NCI-H446 treated with DMSO at 0.1 percent for 48 hours (cell line): Measurements from ENCODE around the gene PLCD4.
A peak's percentile ranks its signal among the peaks of the same experiment; 100 is the strongest.

Source experiments
- DNase-seq: peaks from one replicate; lab custom pipeline; 2025; lab: John Stamatoyannopoulos, UW

Gene PLCD4

GRCh38 chr2:218621007-218621406, 13.3 kb downstream of the PLCD4 start:
- DNase-seq: no peak

- DNase-seq: no peak
Observed at GRCh38 chr2:218622606-218623365, 15.1 kb downstream of the PLCD4 start.

GRCh38 chr2:218623366-218623705, 15.6 kb downstream of the PLCD4 start:
- no peak for DNase-seq

- DNase-seq: no peak
Observed at GRCh38 chr2:218626369-218626768, 18.7 kb downstream of the PLCD4 start.

GRCh38 chr2:218627939-218628338, 20.2 kb downstream of the PLCD4 start:
- no peak for DNase-seq

GRCh38 chr2:218631837-218632236, 24.1 kb downstream of the PLCD4 start:
- no peak for DNase-seq

GRCh38 chr2:218635719-218636118, 28.0 kb downstream of the PLCD4 start:
- no peak for DNase-seq

GRCh38 chr2:218638372-218638771, 30.7 kb downstream of the PLCD4 start:
- no peak for DNase-seq

- DNase-seq: no peak
Observed at GRCh38 chr2:218642121-218642656, 34.5 kb downstream of the PLCD4 start.

GRCh38 chr2:218642786-218643185, 35.1 kb downstream of the PLCD4 start:
- DNase-seq: no peak

- DNase-seq: no peak
Observed at GRCh38 chr2:218643751-218644310, 36.1 kb downstream of the PLCD4 start.

GRCh38 chr2:218644721-218645120, 37.0 kb downstream of the PLCD4 start:
- DNase-seq: no peak

- DNase-seq: no peak
Observed at GRCh38 chr2:218645126-218645525, 37.4 kb downstream of the PLCD4 start.

GRCh38 chr2:218648088-218648786, 40.5 kb downstream of the PLCD4 start:
- DNase-seq: no peak

GRCh38 chr2:218648787-218649100, 41.0 kb downstream of the PLCD4 start:
- DNase-seq: no peak

- DNase-seq: no peak
Observed at GRCh38 chr2:218655751-218656150, 48.1 kb downstream of the PLCD4 start.

GRCh38 chr2:218658671-218659257, 51.1 kb downstream of the PLCD4 start:
- DNase-seq: no peak

GRCh38 chr2:218659258-218659987, 51.7 kb downstream of the PLCD4 start, which contains the start of the genes BCS1L and ZNF142:
BCS1L (plus strand) TSS chr2:218659683; CDS start chr2:218660988, 1,305 bp downstream.
ZNF142 (minus strand) TSS chr2:218659623; CDS start chr2:218656429, 3,194 bp downstream.
- DNase-seq: peak; percentile 83

- no peak for DNase-seq
Observed at GRCh38 chr2:218659988-218660358, 52.3 kb downstream of the PLCD4 start.

- DNase-seq: no peak
Observed at GRCh38 chr2:218662377-218662776, 54.7 kb downstream of the PLCD4 start.

GRCh38 chr2:218662827-218663226, 55.1 kb downstream of the PLCD4 start:
- DNase-seq: no peak

- no peak for DNase-seq
Observed at GRCh38 chr2:218663901-218664300, 56.2 kb downstream of the PLCD4 start.
